Measurements from ENCODE around the gene NKX2-2.

Gene NKX2-2

DNA sequence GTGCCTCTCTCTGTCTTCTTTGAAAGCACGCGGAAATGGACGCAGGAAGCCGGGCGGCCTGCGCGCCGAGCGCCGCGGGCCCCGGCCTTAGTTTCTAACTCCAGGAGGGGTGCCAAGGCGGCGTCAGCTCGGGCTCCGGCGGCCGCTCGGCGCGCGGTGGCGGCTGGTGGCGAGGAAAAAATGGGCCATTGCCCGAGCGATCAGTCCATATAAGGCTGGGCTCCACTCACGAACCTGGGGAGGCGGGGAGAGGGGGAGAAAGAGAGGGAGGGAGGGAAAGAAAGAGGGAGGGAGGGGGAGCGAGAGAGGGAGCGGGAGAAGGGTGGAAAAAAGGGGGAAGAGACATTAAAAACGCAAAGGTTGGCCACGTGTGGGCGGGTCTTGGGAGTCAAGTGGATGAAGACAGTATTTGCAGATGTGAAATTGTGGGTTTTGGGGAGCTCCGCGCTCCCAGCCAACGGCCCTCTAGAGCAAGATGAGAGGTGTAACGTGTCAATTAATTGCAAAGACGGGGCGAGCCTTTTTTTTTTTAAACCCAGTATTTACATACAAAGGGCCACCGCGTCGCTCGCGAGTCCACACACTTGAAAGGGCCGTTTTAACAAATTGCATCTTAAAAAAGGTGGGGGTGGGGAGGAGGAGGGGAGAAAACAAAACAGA is at the start of gene NKX2-2:
Gene NKX2-2, minus strand, starts transcription at position 184 of the 660 bp plus-strand sequence. CDS start 395 bp downstream, outside the sequence.
- DNase-seq (ENCODE audit: low read depth in 2 of 2): no peak

DNA sequence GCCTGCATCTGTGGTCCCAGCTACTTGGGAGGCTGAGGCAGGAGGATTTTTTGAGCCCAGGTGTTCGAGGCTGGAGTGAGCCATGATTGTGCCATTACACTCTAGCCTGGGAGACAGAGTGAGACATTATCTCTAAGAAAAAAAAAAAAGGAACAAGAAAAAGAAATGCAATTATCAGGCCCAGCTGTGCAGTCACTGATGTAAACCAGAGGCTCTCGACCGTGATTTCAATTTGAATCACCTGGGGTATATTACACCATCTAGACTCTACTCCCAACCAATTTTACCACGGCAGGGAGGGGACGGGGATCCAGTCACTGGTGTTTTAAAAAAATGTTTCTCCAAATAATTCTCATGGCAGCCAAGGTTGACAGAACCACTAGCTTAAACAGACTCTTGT is 48.8 kb upstream of the NKX2-2 start:
- DNase-seq (ENCODE audit: low read depth in 2 of 2): no peak

DNA sequence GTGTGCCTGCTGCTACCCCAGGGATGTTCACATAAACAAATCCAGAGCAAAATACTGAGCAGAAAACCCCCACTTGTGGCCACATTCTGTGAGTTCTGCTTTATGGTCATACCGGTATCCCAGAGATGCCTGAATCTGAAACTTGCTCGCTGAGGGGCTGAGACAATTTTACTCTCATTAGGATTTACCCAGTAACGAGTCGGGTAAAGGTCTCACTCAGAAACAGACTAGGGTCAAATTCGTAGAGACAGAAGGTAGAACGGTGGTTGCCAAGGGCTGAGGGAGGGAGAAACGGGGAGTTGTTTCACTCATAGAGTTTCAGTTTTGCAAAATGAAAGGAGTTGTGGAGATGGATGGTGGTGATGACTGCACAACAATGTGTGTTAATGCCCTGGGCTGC is 45.4 kb upstream of the NKX2-2 start:
- DNase-seq (ENCODE audit: low read depth in 2 of 2): no peak

DNA sequence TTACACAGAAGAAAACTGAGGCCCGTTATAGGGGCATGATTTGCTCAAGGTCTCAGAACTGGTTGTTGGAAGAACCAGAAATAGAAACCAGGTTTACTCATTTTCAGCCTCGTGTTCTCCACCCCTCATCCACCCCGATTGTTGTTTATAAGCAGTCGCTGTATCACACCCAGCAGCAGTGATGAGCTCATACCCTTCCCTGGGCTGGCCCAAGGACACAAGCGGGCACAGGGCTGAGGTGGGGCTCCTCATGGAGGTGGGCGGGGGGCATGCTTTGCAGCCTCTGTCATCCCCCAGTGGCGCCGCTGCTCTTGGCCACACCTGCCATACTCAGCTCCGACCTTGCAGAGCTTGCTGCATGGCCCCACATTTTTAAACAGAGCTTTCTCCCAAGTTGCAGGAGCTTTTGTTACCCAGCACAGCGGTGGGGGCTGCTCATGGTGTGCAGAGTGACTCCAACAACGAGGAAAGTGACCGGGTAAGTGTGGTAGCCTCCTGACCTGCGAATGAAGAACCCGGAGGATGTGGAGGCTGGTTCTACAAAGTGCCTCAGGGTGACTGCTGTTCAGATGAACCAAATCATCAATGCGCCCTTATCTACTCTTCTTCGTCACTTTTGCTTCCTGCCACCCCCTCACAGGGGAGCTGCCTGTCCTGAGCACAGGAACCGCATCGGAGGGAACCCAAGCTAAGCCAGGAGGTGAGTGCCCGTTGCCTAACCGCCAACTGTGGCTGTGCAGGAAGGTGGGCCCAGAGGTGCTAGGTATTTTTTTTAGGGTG is 43.6 kb upstream of the NKX2-2 start:
- no peak for DNase-seq (ENCODE audit: low read depth in 2 of 2)

DNA sequence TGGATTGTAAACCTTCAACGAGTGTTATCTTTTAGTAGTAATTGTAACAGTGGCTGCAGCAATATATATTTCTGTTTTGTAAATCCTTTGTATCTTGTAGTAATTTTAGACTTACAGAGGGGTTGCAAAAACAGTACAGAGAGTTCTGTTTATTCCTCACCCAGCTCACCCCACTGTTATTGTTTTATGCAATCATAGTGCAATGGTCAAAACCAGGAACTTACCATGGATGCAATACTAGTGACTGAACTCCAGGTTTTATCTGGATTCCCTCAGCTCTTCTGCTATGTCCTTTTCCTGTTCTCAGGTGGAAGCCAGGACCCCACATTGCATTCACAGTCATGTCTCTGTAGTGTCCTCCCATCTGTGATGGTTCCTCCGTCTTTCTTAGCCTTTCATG is 42.5 kb upstream of the NKX2-2 start:
- DNase-seq (ENCODE audit: low read depth in 2 of 2): no peak

DNA sequence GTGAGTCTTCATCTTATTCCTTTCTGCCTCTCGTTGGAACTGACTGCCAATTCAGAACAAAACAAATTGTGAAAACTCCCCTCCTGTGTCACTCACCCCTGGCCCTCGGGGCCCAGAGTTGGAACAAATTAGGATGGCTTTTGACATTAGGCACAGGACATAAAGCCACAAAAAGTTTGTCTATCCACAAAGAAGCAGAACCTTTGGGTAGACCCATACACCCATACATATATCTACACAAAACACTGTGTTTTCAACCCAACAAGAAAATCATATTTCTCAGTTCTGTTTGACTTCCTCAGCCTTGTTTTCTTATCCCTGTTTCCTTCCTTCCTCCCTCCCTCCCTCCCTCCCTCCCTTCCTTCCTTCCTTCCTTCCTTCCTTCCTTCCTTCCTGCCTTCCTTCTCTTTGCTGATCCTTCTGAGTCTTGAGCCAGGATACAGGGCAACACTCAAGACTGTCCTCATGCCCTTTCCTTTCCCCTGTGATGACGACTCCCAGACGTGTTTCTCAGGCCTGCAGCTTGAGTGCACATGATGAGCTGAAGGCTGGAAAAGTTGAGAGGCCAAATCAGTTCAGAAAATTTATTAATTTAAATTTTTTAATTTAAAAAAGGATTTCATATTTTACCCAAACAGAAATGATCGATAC is 41.7 kb upstream of the NKX2-2 start:
- no peak for DNase-seq (ENCODE audit: low read depth in 2 of 2)

DNA sequence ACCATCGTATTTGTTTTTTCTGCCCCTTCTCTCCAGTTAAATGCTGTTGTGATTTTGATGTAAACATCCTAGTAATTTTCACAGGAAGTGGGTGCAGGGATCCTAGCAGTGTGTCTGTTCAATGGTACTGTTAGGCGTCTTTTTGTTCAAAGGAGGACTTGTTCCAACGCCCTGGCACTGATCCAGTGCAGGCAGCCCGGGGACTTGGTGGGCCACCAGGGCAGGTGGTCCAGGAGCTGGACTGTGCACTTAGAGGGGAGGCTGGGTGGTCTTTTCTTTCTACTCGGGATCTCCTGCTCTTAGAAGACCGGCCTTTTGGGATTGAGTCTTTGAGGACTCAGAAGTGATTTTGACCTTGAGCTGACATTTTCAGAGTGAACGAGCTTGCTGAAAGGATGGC is 41.1 kb upstream of the NKX2-2 start:
- DNase-seq (ENCODE audit: low read depth in 2 of 2): no peak

DNA sequence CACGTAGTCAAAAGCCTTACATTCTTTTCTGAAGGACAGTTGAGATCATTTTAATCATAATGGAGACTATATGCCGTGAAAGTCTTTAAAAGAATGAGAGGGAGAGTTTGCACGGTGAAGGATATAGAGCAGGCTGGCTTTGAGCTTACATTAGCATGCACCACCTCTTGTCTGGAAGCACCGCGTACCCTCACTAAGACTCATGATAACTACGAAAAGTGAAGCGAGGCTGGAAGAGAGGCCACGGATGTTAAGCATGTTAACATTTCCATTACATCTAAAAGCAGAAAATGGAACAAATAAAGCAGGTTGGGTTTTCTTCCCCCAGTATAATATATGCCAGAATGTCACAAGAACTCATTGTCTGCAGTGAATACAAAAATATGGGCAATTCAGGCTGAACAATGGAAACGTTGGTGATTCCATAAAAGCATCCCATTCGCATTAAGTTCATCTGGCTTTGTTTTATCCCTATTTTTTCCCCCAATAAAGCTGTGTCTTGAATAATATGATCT is 40.6 kb upstream of the NKX2-2 start:
- DNase-seq (ENCODE audit: low read depth in 2 of 2): no peak

DNA sequence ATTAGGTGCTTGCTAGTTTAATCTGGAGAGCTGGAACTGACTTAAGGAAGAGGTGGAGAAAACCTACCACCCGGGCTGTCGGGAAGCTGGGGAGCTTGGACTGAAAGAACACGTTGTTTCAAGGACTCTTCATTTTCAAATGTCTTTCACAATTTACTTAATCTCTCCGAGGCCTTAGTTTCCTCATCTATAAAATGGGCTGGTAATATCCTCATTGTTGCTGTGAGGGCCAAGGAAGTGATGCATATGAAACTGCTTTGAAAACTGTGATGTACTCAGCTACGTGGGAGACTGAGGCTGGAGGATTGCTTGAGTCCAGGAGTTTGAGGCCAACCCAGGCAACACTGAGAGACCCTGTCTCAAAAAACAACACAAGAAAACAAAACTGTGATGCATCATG is 36.7 kb upstream of the NKX2-2 start:
- DNase-seq (ENCODE audit: low read depth in 2 of 2): no peak

DNA sequence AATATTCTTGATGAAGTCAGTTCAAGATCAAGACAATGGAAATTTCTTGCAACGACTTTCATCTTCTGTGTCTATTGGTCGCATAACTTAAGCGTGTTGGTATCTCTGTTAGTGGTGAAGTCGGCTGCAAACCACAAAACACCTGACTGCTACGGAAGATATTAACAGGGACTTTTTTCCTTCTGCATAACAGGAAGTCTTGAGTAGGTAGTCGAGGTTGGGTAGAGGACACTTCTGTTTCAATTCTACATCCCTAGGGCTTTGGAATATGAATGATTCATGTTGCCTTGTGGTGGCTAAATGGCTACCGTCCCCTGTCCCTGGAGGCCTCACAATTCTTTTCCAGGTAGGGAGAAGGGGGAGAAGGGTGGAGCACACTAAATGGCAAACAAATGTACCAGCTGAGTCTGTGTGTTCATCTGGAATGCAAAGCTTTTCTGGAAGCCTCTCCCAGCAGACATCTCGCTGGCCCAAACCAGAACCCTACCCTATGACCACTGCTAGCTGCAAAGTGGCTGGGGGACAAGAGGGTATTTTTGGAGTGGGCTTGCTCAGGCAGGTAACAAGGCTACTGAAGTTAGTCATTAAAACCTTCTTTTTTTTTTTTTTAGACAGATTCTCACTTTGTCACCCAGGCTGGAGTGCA is 34.6 kb upstream of the NKX2-2 start:
- no peak for DNase-seq (ENCODE audit: low read depth in 2 of 2)

DNA sequence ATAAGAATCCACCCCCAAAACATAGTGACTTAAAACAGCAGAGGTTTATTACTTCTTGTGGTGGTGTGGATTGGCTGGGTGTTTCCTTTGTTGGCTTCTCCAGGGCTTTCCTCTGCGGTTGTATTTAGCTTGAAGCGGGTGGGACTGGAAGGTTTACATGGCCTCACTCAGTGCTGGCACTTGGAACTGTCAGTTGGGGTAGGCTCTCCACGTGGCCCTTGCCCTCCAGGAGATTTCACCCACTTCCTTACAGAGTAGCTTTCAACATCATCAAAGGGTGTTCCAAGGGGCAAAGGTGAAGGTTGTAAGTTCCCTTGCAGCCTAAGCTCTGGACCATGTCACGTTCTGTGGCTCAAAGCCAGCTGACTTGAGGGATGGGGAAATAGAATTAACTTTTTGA is 32.5 kb upstream of the NKX2-2 start:
- DNase-seq (ENCODE audit: low read depth in 2 of 2): no peak

DNA sequence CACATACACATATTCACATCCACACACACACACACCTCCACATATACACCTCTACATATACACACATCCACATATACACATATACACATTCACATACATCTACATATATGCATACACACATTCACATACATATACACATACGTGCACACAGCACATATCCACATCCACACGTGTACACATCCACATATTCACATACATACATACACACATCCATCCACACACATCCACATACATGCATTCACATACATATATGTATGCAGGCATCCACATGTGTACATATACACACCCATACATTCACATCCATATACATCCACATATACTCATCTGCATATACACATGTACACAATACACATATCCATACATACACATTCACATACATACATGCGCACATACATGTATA is 25.6 kb upstream of the NKX2-2 start:
- no peak for DNase-seq (ENCODE audit: low read depth in 2 of 2)

DNA sequence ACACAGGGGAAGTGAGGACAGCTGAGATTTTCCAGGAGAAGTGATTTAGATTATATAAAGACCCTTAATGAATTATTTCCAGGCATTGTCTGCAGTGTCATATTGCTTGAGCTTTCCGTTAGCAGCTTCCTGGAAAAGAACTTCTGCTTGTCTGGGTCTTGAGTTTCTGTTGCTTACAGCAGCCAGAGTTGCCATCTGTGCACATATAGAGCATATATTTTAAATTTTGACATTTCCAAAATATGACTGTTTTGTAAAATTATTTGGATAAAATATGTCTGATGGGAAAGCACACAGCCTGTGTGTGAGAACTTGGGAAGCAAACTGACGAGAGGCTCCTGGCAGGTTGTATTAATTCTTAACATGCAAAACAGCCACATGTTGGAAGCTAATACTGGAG is 21.0 kb upstream of the NKX2-2 start:
- DNase-seq (ENCODE audit: low read depth in 2 of 2): no peak

DNA sequence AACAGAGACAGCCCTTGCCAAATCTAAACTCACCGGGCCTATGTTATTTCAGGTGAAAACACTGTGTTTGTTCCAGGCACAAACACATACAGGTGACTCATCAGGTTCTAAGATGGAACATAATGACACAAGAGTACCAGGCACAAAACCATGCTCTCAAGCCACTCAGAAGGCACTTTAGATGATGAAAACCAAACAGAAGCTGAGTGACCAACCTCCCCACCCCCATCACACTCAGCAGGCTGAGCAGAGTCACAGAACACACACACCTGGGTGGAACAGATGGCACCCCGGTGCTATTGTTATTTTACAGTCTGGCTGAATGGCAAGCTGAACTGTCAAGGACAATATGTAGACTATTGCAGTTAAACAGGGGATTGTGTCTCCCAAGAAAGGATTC is 20.6 kb upstream of the NKX2-2 start:
- DNase-seq (ENCODE audit: low read depth in 2 of 2): no peak

DNA sequence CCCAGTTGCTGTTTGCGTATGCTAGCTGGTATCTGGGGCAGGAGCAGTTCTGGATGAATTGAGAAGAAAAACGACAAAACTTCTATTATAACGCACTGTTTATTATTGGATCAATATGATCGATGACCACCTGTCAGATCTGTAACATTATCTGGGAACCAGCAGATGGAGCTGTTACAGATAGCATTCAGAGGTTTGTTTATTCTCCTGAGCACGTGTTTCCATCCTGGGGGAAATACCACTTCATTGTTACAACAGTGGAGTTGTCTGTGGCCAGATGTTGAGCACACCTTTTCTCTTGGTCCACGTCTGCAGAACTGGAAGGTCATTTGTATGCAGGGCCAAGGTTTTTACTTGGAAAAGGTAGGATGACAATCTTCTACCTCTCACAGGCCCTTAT is 16.0 kb upstream of the NKX2-2 start:
- no peak for DNase-seq (ENCODE audit: low read depth in 2 of 2)

DNA sequence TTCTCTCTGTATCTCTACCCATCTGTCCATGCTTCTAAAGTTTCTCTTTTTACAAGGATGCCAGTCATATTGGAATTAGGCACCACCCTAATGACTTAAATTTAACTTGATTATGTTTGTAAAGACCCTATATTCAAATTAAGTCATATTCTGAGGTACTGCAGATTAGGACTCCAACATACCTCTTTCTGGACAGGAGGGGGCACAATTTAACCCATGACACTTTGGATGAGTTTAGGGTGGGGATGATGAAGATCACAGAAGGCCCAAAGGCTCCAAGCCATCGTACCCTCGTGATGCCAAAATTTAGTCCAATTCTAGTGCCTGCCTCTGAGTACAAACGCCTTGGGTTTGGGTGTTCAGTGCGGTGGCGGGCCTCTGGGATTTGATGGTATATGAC is 15.0 kb upstream of the NKX2-2 start:
- no peak for DNase-seq (ENCODE audit: low read depth in 2 of 2)

DNA sequence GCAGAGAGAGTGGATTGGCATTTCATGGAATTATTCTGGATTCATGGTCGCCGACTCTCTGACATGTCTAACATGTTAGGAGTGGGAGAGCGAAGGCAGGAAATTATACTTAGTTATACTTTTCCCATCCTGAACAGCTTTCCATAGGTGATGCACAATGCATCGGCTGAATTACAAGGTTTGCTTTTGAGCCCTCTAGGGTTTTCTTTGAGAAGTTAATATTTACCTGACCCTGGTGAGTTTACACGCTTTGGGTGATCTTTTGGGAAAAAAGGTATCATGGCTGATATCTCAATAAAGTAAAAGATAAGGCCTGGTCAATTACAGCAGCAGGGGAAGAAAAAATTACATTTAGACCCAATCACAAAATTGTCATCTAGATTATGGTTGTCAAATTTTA is 14.0 kb upstream of the NKX2-2 start:
- DNase-seq (ENCODE audit: low read depth in 2 of 2): no peak

DNA sequence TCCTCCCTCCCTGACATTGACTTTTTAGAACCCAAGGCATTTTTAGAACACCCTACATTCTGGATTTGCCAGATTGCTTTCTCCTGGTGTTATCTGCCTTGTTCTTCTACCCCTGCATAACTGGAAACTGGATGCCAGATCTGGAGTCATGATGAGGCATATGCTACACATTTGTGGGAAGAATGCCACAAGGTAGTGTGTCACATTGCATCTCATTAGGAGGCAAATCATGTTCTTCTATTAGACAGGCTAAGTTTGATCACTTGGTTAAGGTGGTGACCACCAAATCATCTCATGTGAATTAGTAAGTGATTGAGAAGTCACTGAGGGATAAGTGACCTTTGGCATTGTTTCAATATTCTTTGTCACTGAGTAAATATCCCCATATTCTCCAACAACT is 12.9 kb upstream of the NKX2-2 start:
- DNase-seq (ENCODE audit: low read depth in 2 of 2): no peak

DNA sequence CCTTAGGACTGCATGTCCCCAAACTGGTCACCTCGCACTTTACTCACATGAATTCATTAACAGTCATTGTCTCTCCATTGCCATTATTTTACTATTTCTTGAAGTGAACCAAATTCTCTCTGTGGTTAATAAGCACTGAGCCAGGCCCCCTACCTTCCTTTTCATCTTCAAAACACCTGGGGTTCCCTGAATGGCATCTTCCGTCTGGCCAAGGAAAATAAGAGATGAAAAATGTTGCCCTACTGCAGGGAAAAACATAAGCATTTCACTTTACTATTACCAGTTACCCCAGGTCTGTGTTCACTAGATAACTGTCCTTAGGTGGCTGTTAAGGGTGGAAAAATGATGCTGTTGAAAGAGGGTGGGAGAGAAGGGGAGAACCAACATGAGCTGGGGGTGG is 10.0 kb upstream of the NKX2-2 start:
- no peak for DNase-seq (ENCODE audit: low read depth in 2 of 2)

DNA sequence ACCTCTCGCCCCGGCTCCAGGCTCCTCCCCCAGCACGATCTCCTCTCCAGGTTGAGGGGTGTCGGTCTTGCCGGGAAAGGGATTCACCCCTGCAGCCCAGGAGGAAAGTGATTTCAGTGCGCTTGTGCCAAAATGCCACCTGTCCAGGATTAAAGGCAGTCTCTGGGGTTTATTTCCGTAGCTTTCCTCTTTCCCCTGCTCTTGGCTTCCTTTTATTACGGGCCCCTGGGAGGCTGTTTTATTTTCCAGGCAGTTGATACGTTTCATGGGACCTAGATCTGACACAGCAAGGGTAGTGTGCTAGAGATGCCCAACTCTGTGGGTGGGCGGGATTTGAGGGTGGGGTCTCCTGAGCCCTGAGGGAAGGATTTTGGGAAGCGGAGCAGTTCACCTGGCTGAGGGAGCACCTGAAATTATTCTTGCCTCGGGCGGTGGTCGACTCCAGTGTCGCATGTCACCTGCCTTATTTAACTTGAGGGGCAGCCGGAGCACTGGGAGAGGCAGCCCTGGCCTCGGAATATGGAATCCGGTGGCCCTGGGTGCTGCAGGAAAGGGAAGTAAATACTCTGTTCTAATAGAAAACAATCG is 9.5 kb upstream of the NKX2-2 start:
- DNase-seq (ENCODE audit: low read depth in 2 of 2): no peak

DNA sequence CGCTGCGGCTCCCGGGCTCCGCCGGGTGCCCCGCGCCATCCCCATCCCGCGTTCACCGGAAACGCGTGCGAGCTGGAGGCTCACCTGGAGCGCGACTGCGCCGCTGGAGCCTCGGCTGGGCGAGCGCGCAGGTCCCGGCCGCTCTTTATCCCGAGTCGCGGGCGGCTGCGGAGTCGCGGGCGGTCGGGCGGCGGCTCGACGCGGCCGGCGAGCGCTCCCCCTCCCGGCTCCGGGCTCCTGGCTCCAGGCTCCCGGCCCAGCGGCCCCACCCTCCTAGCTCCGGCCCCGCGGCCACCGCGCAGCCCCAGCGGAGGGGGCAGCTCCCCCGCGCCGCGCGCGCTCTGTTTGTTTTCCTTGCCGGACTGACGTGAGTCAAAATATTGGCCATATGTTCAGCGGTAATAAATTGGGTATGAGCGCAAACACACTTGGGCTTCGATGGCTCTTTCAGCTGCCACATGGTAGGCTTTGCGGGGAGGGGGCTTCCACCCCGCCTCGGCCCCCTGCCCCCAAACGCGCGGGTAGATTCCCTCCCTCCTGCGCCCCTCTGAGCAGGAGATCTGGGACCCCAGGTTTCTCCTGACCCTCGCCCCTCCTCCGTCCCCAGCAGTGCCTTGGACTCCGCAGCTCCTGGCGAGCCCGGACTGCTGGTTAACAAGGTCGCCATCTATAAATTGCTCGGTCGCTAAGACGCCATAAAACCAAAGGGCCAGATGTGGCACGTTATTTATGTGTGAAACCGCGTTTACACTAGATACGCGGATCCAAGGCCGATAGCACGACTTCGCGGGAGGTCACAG is 8.8 kb upstream of the NKX2-2 start:
- DNase-seq (ENCODE audit: low read depth in 2 of 2): no peak
